GM19455 (cell line): ENCODE data around the gene CFAP92.
"Not testable (repeated sequence)": the region's sequence is repeated elsewhere in the genome, so short reads cannot be mapped to it uniquely, and the experiment has no call there.

ENCODE experiments used
- ATAC-seq: cut with Tn5 transposase; IDR thresholded peaks from one replicate; pipeline ENCODE4 v1.9.1; 2021; ENCODE audit not compliant: unreplicated experiment

CFAP92 gene

GRCh38 chr3:128870347-128870746 lies 123.5 kb downstream of the CFAP92 start:
- ATAC-seq: no peak

GRCh38 chr3:128867200-128868125 lies 126.4 kb downstream of the CFAP92 start:
- ATAC-seq: no peak

- not testable (repeated sequence) for ATAC-seq
Measured at GRCh38 chr3:128864849-128865804, 128.7 kb downstream of the CFAP92 start.

DNA sequence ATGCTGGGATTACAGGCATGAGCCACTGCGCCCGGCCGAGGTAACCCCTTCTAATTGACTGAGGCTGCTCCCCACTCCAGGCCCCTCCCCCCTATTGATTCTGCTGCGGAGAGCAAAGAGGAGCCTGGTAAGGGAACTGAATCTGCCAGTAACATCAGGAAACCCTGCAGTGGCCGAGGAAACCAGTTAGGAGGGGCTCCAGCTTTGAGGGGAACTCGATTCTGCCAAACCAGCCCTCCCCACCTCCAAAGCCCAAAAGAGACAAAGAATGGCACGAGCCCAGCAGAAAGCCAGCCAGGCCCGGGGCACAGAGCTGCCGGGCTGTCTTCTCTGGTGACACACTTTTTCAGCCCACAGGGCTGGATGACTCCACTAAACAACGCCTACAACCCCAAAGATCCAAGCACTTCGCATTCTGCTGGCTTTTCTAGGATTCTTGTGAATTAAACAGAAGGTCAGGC lies 129.5 kb downstream of the CFAP92 start:
- no peak for ATAC-seq

- no peak for ATAC-seq
Measured at GRCh38 chr3:128863560-128863959, 130.3 kb downstream of the CFAP92 start.

- ATAC-seq: no peak
Measured at GRCh38 chr3:128861491-128861890, 132.4 kb downstream of the CFAP92 start.
